Measurements from ENCODE around the gene FAM13A.
"Not testable (repeated sequence)": the region's sequence is repeated elsewhere in the genome, so short reads cannot be mapped to it uniquely, and the experiment has no call there.

FAM13A gene

DNA sequence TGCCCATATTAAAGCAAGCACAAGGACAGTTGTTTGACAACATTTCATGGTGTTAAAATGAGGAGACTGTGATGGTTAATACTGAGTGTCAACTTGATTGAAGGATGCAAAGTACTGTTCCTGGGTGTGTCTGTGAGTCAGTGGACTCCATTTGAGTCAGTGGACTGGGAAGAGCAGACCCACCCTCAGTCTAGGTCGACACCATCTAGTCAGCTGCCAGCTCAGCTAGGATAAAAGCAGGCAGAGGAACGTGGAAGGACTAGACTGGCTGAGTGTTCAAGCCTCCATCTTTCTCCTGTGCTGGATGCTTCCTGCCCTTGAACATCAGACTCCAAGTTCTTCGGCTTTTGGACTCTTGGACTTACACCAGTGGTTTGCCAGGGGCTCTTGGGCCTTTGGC lies 203.4 kb downstream of the FAM13A start:
- H3K27me3 ChIP-seq (ENCODE audit: control insufficient read depth, insufficient read depth, low read length); H3K4me1 ChIP-seq (ENCODE audit: control insufficient read depth, insufficient read depth, low read length); H3K9ac ChIP-seq (ENCODE audit: low read length); H3K4me3 ChIP-seq (ENCODE audit: low read length); H3K36me3 ChIP-seq (ENCODE audit: control insufficient read depth, insufficient read depth, low read length); H3K9me3 ChIP-seq (ENCODE audit: control insufficient read depth, low read length): not testable (repeated sequence)

DNA sequence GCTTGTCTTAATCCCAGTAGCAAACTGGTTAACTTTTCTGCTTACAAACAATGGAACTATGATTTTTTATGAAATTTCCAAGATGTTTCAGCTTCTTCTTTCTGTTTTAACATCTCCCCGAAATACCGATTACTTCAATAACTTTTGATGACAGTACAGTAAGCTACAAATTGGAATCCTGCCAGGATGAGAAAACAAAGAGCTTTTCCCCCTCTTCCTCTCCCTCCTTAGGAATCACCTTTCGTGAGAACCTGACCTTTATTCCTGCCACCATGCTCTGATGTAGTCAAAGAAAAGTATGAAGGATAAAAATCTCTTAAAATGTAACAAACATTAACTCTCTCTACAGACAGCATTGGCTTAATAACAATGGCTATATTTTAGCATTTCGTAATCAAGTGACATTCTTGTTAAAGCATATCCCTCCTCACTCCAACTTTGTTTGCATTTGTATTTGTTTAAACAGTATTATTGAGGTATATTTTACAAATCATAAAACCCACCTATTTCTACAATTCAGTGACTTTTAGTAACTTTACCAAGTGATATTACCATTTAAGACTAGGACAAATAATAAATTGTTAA lies 210.7 kb downstream of the FAM13A start:
- Histone ChIP-seq H3K4me3 (ENCODE audit: low read length) (no peak overlapping the region), H3K9me3 (ENCODE audit: control insufficient read depth, low read length) (no peaks in the 10 kb centered on the region), H3K36me3 (ENCODE audit: control insufficient read depth, insufficient read depth, low read length) (no peaks in the 10 kb centered on the region), H3K27me3 (ENCODE audit: control insufficient read depth, insufficient read depth, low read length) (no peaks in the 10 kb centered on the region), H3K4me1 (ENCODE audit: control insufficient read depth, insufficient read depth, low read length) (peaks cover 26% of the 10 kb centered on the region), H3K9ac (ENCODE audit: low read length) (no peak overlapping the region)

DNA sequence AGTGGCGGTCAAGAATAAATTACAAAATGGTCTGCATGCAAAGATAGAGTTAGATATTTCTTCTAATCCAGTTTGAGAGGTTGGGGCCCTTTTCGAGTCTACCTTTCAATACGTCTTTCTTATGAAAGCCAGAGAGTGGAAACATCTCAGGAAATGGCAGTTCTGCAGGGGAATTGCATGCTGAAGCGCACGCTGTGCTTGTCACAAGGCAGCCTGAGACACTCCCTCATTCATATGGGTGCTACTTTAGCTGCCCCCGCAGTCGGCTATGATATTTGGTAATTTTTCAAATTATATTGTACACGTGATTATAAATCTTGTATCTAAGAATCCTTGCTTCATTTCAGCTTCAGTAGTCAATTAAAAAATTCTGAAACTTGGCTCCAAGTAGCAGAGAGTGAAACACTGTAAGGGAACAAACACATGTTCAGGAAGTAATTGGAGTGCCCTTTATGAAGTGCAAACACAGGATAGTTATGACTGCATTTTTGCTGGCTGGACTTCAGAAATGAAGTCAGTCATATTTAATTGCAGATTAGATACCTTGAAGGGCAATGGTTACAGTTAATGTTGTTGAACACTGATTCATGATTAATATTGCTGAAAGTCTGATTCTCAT lies 213.8 kb downstream of the FAM13A start:
- Histone ChIP-seq H3K9me3 (ENCODE audit: control insufficient read depth, low read length) (no peaks in the 10 kb centered on the region), H3K27me3 (ENCODE audit: control insufficient read depth, insufficient read depth, low read length) (no peaks in the 10 kb centered on the region), H3K4me1 (ENCODE audit: control insufficient read depth, insufficient read depth, low read length) (peaks cover 26% of the 10 kb centered on the region), H3K36me3 (ENCODE audit: control insufficient read depth, insufficient read depth, low read length) (no peaks in the 10 kb centered on the region), H3K4me3 (ENCODE audit: low read length) (no peak overlapping the region), H3K9ac (ENCODE audit: low read length) (peak overlapping the region; percentile 25)

DNA sequence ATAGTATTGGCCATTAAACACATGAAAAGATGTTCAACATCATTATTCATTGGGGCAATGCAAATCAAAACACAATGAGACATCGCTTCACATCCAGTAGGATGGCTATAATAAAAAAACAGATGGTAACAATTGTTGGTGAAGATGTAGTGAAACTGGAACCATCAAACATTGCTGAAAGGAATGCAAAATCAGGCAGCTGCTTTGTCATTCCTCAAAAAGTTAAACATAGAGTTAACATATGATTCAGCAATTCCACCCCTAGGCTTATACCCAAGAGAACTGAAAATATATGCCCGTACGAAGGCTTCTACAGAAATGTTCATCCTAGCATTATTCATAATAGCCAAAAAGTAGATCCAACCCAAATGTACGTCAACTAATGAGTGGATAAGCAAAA lies 215.3 kb downstream of the FAM13A start:
- Histone ChIP-seq H3K9me3 (ENCODE audit: control insufficient read depth, low read length) (no peaks in the 10 kb centered on the region), H3K4me1 (ENCODE audit: control insufficient read depth, insufficient read depth, low read length) (peaks cover 25% of the 10 kb centered on the region), H3K9ac (ENCODE audit: low read length) (no peak overlapping the region), H3K36me3 (ENCODE audit: control insufficient read depth, insufficient read depth, low read length) (no peaks in the 10 kb centered on the region), H3K4me3 (ENCODE audit: low read length) (no peak overlapping the region), H3K27me3 (ENCODE audit: control insufficient read depth, insufficient read depth, low read length) (no peaks in the 10 kb centered on the region)

DNA sequence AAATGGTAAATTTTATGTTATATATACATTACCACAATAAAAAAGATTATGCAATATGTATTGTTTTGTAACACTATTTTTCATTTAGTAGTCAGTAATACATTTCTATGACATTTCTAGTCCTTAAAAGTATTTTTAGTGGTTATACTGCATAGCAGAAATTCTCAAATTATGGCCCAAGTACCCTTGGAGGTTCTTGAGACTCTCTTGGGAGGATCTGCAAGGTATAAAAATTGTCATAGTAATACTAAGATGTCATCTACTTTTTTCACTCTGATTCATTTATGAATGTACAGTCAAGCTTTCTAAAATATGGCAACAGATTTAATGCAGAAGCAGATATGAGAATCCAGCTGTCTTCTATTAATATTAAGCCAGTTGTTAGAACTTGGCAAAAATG lies 220.8 kb downstream of the FAM13A start:
- H3K4me3 ChIP-seq (ENCODE audit: low read length): no peak overlapping the region
- H3K27me3 ChIP-seq (ENCODE audit: control insufficient read depth, insufficient read depth, low read length): no peaks in the 10 kb centered on the region
- no peaks in the 10 kb centered on the region for H3K4me1 ChIP-seq (ENCODE audit: control insufficient read depth, insufficient read depth, low read length)
- H3K9ac ChIP-seq (ENCODE audit: low read length): no peak overlapping the region
- no peaks in the 10 kb centered on the region for H3K9me3 ChIP-seq (ENCODE audit: control insufficient read depth, low read length)
- no peaks in the 10 kb centered on the region for H3K36me3 ChIP-seq (ENCODE audit: control insufficient read depth, insufficient read depth, low read length)

DNA sequence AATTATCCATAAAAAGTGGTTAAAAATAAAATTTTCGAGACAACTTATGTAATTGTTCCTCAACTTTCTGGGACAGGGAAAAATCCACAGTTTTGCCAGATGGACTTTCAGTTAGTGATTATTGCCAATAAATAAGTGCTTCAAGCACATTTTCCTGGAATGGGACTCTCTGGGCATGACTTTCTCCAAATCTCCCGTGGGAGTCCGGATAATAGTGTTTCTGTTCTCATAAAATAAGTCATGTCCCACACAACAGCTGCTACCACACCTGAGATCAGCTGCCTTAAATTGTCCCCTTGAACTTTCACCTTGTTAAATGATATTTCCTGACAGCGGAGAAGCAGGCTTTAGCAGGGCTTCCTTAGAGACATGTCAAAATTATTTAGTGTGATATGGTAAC lies 226.0 kb downstream of the FAM13A start:
- no peaks in the 10 kb centered on the region for H3K36me3 ChIP-seq (ENCODE audit: control insufficient read depth, insufficient read depth, low read length)
- no peaks in the 10 kb centered on the region for H3K27me3 ChIP-seq (ENCODE audit: control insufficient read depth, insufficient read depth, low read length)
- no peaks in the 10 kb centered on the region for H3K9me3 ChIP-seq (ENCODE audit: control insufficient read depth, low read length)
- no peaks in the 10 kb centered on the region for H3K4me1 ChIP-seq (ENCODE audit: control insufficient read depth, insufficient read depth, low read length)
- no peak overlapping the region for H3K9ac ChIP-seq (ENCODE audit: low read length)
- H3K4me3 ChIP-seq (ENCODE audit: low read length): no peak overlapping the region

DNA sequence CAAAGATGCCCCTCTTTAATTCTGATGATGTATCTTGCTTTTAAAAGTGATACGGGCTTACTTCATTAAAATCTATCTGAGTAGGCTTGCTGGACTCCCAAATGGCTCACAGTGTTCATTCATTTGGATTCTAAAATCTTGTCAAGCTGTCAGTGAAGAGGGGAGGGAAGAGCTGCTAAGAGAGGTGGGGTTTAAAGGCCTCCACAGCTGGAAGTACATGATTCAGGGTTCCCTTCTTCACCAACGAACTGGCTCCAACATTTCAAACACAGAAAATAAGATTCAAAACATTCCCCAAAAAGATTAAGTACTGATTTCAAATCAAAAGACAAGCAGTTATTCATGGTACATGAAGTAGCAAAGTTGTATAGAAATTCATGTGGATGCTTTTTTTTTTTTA lies 226.4 kb downstream of the FAM13A start:
- no peaks in the 10 kb centered on the region for H3K36me3 ChIP-seq (ENCODE audit: control insufficient read depth, insufficient read depth, low read length)
- H3K4me3 ChIP-seq (ENCODE audit: low read length): no peak overlapping the region
- H3K9ac ChIP-seq (ENCODE audit: low read length): no peak overlapping the region
- H3K27me3 ChIP-seq (ENCODE audit: control insufficient read depth, insufficient read depth, low read length): no peaks in the 10 kb centered on the region
- no peaks in the 10 kb centered on the region for H3K9me3 ChIP-seq (ENCODE audit: control insufficient read depth, low read length)
- no peaks in the 10 kb centered on the region for H3K4me1 ChIP-seq (ENCODE audit: control insufficient read depth, insufficient read depth, low read length)

DNA sequence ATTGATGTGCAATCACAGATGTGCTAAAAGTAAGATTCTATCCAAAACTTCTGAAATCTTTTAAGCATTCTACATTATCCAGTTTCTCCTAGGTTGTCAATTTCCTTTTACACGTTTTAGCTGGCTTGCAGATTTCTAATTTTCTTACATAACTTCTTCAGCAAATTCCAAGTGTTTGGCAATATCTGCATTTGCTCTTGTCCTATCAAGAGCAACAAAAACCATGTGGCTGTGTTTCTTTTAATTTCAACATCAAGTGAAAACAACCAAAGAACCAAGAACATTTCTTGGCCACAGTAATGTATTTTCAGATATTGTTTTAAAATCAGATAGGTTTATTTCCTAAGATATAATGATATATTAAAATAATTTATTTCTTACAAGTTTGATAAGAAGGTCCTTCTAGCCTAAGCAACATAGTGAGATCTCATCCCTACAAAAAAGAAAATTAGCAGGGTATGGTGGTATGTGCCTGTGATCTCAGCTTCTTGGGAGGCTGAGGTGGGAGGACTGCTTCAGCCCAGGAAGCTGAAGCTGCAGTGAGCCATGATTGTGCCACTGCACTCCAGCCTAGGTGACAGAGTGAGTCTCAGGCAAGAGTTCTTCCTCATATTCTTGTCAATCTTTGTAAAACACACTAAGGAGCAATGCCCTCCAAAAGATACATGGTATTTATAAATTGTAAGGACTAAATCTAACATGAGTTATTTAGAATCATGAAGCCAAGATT lies 228.0 kb downstream of the FAM13A start:
- Histone ChIP-seq H3K4me3 (ENCODE audit: low read length) (no peak overlapping the region), H3K4me1 (ENCODE audit: control insufficient read depth, insufficient read depth, low read length) (no peaks in the 10 kb centered on the region), H3K9me3 (ENCODE audit: control insufficient read depth, low read length) (no peaks in the 10 kb centered on the region), H3K36me3 (ENCODE audit: control insufficient read depth, insufficient read depth, low read length) (no peaks in the 10 kb centered on the region), H3K9ac (ENCODE audit: low read length) (no peak overlapping the region), H3K27me3 (ENCODE audit: control insufficient read depth, insufficient read depth, low read length) (no peaks in the 10 kb centered on the region)

DNA sequence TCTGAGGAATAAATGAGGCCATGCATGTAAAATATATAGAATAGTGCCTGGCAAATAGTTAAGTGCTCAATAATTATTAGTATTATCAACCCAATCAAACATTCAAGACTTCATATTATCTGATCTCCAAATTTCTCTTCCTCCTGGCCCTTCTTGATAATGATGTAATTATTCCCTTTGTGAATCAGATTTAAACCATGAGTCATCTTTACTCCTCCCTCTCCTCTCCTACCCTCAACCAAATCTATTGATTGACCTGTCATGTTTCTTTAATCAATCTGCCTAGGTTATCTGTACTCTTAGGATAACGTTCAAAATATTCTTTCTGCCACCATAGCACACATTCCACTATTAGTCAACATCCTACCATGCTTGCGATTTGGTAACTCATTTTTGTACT lies 229.5 kb downstream of the FAM13A start:
- Histone ChIP-seq H3K36me3 (ENCODE audit: control insufficient read depth, insufficient read depth, low read length) (no peaks in the 10 kb centered on the region), H3K4me1 (ENCODE audit: control insufficient read depth, insufficient read depth, low read length) (no peaks in the 10 kb centered on the region), H3K4me3 (ENCODE audit: low read length) (no peak overlapping the region), H3K9ac (ENCODE audit: low read length) (no peak overlapping the region), H3K9me3 (ENCODE audit: control insufficient read depth, low read length) (no peaks in the 10 kb centered on the region), H3K27me3 (ENCODE audit: control insufficient read depth, insufficient read depth, low read length) (no peaks in the 10 kb centered on the region)

DNA sequence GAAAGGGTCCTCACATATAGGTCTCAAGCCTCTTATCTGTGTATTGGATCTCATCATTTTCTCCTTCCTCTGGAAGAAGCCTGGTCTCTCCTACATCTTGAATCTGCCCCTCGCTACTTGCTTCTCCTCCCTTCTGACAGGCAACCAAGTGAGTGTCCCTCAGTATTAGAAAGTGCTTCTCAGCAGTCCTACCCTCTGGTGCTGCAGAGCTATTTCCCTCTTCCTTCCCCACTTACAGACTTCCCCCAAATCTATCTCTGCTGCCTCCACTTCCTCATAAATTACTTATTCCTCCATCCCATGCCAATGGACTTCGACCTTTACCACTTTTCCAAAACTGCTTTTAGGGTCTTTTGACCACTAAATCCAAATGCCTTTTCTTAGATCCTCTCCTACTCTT lies 230.2 kb downstream of the FAM13A start:
- H3K36me3 ChIP-seq (ENCODE audit: control insufficient read depth, insufficient read depth, low read length): no peaks in the 10 kb centered on the region
- H3K27me3 ChIP-seq (ENCODE audit: control insufficient read depth, insufficient read depth, low read length): no peaks in the 10 kb centered on the region
- no peaks in the 10 kb centered on the region for H3K4me1 ChIP-seq (ENCODE audit: control insufficient read depth, insufficient read depth, low read length)
- no peak overlapping the region for H3K4me3 ChIP-seq (ENCODE audit: low read length)
- H3K9me3 ChIP-seq (ENCODE audit: control insufficient read depth, low read length): no peaks in the 10 kb centered on the region
- no peak overlapping the region for H3K9ac ChIP-seq (ENCODE audit: low read length)

DNA sequence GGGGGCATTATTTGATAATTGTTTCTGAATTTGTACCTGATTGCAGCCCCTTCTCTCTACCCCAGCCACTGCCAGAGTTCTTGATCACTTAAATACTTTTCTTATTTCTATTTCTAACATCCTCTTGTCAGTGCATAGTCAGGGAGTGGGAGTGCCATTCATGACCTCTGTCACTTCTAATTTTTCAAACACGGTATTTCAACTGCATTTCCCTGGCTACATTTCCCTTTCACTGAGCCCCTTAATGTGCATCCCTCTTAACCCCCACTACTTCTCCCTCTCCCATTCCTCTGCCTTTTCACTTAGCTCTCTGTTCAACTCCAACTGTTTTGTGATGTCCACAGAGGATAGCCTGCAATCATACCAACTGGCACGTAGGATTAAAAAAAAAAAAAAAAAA lies 231.1 kb downstream of the FAM13A start:
- H3K4me1 ChIP-seq (ENCODE audit: control insufficient read depth, insufficient read depth, low read length): no peaks in the 10 kb centered on the region
- no peaks in the 10 kb centered on the region for H3K9me3 ChIP-seq (ENCODE audit: control insufficient read depth, low read length)
- no peaks in the 10 kb centered on the region for H3K27me3 ChIP-seq (ENCODE audit: control insufficient read depth, insufficient read depth, low read length)
- H3K9ac ChIP-seq (ENCODE audit: low read length): no peak overlapping the region
- H3K36me3 ChIP-seq (ENCODE audit: control insufficient read depth, insufficient read depth, low read length): no peaks in the 10 kb centered on the region
- no peak overlapping the region for H3K4me3 ChIP-seq (ENCODE audit: low read length)

DNA sequence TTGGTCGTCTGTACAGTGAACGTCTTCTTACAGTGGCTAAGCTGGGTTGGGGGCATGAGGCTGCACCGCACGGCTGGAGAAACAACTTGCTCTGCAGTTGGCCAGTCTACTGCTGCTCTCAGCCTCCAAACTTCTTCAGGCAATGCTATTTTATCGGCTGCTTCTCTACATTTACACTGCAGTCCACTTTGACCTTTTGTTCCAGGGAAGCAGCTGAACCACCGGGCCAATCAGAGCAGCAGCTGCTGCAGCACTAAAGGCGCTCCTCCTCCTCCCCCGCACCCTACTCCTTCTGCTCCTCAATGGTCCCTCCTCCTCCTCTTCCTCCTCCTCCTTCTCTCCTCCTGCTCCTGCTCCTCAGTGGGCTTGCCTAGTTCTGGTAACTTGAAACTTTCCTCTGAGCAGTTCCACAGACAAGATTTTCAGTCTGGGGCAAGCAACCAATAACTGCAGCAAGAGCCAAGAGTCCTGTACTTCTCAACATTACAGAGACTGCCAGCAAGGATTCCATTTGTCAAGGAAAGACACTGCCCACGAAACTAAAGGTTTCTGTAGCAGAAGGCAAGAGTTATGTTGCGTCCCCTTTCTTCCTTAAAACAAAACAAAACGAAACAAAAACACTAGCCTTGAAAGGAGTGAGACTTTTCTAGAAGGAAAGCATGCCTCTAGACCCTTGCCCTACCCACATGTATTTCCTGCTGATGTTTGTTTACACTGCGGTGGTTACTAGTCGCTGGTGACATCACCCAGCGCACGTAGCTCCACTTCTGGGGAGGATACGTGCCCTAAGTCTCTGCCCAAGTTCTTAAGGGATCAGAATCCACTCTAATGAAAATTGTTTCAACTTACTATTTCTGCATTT lies 233.7 kb downstream of the FAM13A start:
- peak overlapping the region; percentile 57 for H3K4me3 ChIP-seq (ENCODE audit: low read length)
- H3K4me1 ChIP-seq (ENCODE audit: control insufficient read depth, insufficient read depth, low read length): peaks cover 3% of the 10 kb centered on the region
- no peaks in the 10 kb centered on the region for H3K9me3 ChIP-seq (ENCODE audit: control insufficient read depth, low read length)
- H3K36me3 ChIP-seq (ENCODE audit: control insufficient read depth, insufficient read depth, low read length): no peaks in the 10 kb centered on the region
- H3K27me3 ChIP-seq (ENCODE audit: control insufficient read depth, insufficient read depth, low read length): no peaks in the 10 kb centered on the region
- peak overlapping the region; percentile 93 for H3K9ac ChIP-seq (ENCODE audit: low read length)

Data from mucosa of stomach (tissue), 1 donor.